Measurements from ENCODE around the gene LBX1. TPM values are rescaled to one million over a fixed set of nuclear protein-coding genes. Genes with fewer than 3 reads are reported as not detected.

Gene LBX1
- total and polyA plus RNA-seq, 3 donors from 2014 or later = 0.12 TPM; not detected in 2

DNA sequence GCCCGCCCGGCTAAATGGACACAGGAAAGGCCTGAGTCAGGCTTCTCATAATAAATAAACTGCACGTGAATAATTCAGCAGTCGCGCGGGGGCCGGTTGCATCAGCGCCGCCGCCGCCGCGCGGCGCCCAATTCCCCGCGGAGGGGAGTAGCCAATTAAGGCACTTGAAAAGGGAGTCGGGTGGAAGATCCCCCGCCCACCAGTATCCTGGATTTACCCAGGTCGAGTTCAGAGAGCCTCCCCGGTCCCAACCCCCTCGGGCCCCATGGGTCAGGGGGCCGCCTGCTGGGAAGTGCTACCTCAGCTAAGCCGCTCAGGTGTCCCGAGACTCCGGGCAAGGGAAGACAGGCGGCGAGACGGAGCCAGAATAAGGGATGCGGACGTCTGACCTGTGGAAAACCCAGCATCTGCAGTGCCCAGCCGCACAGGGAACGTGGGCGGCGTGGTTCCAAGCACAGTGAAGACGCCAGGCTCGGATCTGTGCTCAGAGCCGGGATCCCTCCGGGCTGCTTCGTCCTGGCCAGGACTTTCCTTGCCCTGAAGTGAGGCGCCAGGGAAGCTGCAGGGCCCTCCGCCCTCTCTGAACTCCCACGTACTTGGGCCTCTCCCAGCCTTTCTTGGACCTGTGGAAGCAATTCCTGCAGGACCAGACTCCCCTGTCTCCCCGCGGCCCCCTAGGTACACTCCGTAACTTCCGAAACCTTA is 7.3 kb upstream of the LBX1 start:
- WGBS, 2 donors = 11 to 14% methylated on average over 31 to 47 of the region's 47 CpGs
- no peaks in the 10 kb centered on the region for H3K4me1 ChIP-seq
- H3K36me3 ChIP-seq (ENCODE audit: low read depth, missing control alignments) = no peaks in the 10 kb centered on the region
- peak overlapping the region; percentile 4 to 29 for H3K4me3 ChIP-seq
- no peaks in the 10 kb centered on the region for H3K9me3 ChIP-seq
- no peaks in the 10 kb centered on the region for H3K27me3 ChIP-seq
- no peak overlapping the region for H3K27ac ChIP-seq
- no peak for DNase-seq
- TF ChIP-seq, protein P1, sequence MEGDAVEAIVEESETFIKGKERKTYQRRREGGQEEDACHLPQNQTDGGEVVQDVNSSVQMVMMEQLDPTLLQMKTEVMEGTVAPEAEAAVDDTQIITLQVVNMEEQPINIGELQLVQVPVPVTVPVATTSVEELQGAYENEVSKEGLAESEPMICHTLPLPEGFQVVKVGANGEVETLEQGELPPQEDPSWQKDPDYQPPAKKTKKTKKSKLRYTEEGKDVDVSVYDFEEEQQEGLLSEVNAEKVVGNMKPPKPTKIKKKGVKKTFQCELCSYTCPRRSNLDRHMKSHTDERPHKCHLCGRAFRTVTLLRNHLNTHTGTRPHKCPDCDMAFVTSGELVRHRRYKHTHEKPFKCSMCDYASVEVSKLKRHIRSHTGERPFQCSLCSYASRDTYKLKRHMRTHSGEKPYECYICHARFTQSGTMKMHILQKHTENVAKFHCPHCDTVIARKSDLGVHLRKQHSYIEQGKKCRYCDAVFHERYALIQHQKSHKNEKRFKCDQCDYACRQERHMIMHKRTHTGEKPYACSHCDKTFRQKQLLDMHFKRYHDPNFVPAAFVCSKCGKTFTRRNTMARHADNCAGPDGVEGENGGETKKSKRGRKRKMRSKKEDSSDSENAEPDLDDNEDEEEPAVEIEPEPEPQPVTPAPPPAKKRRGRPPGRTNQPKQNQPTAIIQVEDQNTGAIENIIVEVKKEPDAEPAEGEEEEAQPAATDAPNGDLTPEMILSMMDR (IDR thresholded peaks at IDR 0.05) = no peak
- no peak for TF ChIP-seq POLR2A (IDR thresholded peaks at IDR 0.05)
- intact Hi-C loops (cut with DNase I; ENCODE audit: low total_unique reads) = no loop called here

DNA sequence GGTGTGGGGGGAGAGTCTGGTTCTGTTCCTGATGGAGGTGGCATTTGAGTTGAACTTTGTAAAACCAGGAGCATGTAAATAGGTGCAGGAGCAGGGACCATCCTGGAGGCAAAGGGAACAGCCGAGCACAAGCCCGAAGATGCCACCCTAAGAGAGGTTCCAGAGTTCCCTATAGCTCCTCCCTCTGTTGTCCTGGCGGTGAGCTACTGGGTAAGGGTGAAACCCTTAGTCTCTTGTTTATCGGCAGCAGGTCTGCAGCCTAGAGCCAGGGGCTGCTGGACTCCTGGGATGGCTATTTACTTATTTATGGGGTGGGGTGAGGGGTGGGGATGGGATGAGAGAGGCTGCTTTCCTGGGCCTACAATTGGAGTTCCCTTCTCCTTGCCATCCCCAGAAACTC is 6.5 kb upstream of the LBX1 start:
- DNase-seq = no peak
- TF ChIP-seq, protein P1 (IDR thresholded peaks at IDR 0.05) = no peak
- no peak for TF ChIP-seq POLR2A (IDR thresholded peaks at IDR 0.05)
- no peaks in the 10 kb centered on the region for H3K4me1 ChIP-seq
- no peak overlapping the region for H3K27ac ChIP-seq
- no peaks in the 10 kb centered on the region for H3K36me3 ChIP-seq (ENCODE audit: low read depth, missing control alignments)
- intact Hi-C loops (cut with DNase I; ENCODE audit: low total_unique reads) = no loop called here
- no peaks in the 10 kb centered on the region for H3K27me3 ChIP-seq
- WGBS, 2 donors = 37 to 56% methylated on average over 4 of the region's 4 CpGs
- H3K9me3 ChIP-seq = no peaks in the 10 kb centered on the region
- H3K4me3 ChIP-seq = peak overlapping the region in 1 of 2 donors; percentile 29

DNA sequence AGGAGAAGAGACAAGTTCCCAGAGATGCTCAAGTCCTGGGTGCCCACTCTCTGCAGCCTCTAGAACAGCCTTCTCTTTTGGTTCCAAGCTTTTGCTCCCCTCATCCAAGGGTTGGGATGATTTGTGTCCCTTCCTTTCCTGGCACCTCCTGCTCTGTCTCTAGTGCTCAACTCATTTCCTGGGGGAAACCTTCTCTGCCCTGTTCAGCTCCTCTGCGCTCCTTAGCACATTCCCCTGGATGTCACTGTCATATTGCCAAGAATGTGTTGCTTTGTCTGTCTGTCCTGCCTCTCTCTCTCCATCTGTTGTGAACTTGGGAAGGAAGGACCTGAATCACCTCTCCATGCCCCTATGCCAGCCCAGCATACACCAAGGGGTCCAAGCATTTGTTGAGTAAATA is 5.1 kb upstream of the LBX1 start:
- DNase-seq = no peak
- H3K4me3 ChIP-seq = no peak overlapping the region
- intact Hi-C loops (cut with DNase I; ENCODE audit: low total_unique reads) = no loop called here
- no peaks in the 10 kb centered on the region for H3K9me3 ChIP-seq
- 73 to 85% methylated on average over 1 of the region's 1 CpG for WGBS, 2 donors
- TF ChIP-seq, protein P1 (IDR thresholded peaks at IDR 0.05) = no peak
- no peak for TF ChIP-seq POLR2A (IDR thresholded peaks at IDR 0.05)
- H3K27me3 ChIP-seq = no peaks in the 10 kb centered on the region
- peaks cover 7% of the 10 kb centered on the region for H3K4me1 ChIP-seq
- H3K36me3 ChIP-seq (ENCODE audit: low read depth, missing control alignments) = no peaks in the 10 kb centered on the region
- no peak overlapping the region for H3K27ac ChIP-seq

DNA sequence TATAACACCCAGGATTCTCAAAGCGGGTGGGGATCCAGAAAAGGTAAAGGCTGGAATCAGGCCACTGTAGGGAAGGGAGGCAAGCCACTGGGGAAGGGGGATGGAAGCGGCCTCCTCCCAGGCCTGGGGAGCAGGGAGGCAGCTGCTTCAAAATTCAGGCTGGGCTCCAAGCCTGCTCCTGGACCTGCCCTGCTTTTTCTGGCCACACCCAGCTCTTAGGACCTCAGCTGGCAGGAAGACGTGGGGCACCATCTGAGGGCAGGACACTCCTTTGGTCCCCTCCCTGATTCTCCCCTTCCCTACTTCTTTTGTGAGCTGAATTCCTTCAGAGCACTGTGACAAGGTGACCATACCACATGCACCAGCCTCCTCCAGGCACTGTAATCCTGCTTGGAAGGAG is 4.6 kb upstream of the LBX1 start:
- Histone ChIP-seq H3K36me3 (ENCODE audit: low read depth, missing control alignments) (no peaks in the 10 kb centered on the region), H3K4me1 (peaks cover 11% of the 10 kb centered on the region), H3K4me3 (no peak overlapping the region), H3K27ac (no peak overlapping the region), H3K9me3 (no peaks in the 10 kb centered on the region), H3K27me3 (no peaks in the 10 kb centered on the region)
- DNase-seq = no peak
- intact Hi-C loops (cut with DNase I; ENCODE audit: low total_unique reads) = no loop called here
- no peak for TF ChIP-seq POLR2A (IDR thresholded peaks at IDR 0.05)
- TF ChIP-seq, protein P1 (IDR thresholded peaks at IDR 0.05) = no peak
- WGBS, 2 donors = 56 to 62% methylated on average over 3 of the region's 3 CpGs

DNA sequence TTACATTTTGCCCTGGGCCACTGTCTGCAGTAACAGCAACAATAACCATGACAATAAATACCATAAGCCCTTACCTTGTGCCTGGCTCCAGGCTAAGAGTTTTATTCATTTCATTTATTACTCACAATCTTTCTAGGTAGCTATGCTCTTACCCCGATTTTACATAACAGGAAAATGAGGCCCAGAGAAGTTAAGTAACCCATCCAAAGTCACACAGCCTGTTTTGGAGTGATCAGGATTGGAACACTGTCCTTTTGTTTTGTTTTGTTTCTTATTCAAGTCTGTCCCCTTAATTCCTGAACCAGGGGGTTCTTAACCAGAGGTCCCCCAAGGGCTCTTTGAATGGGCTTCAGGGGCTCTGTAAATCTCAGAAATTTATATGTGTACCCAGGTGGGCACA is 4.2 kb upstream of the LBX1 start:
- H3K27ac ChIP-seq = no peak overlapping the region
- no peak overlapping the region for H3K4me3 ChIP-seq
- H3K9me3 ChIP-seq = no peaks in the 10 kb centered on the region
- 57 to 88% methylated on average over 1 of the region's 1 CpG for WGBS, 2 donors
- no peak for DNase-seq
- intact Hi-C loops (cut with DNase I; ENCODE audit: low total_unique reads) = no loop called here
- TF ChIP-seq, protein P1 (IDR thresholded peaks at IDR 0.05) = no peak
- no peak for TF ChIP-seq POLR2A (IDR thresholded peaks at IDR 0.05)
- H3K4me1 ChIP-seq = peaks cover 12% of the 10 kb centered on the region
- no peaks in the 10 kb centered on the region for H3K36me3 ChIP-seq (ENCODE audit: low read depth, missing control alignments)
- H3K27me3 ChIP-seq = no peaks in the 10 kb centered on the region
